GM12873 (cell line): ENCODE results near the gene C1orf87.

Experiments
- TF ChIP-seq, protein P1 (sequence below): IDR thresholded peaks from 2 replicates; pipeline ENCODE4 v1.5.1; 2012; ENCODE audit warnings: low read depth, mild to moderate bottlenecking, moderate library complexity, low read length, control low read depth; ENCODE audit not compliant: insufficient read depth; ENCODE audit errors: missing control alignments

Gene C1orf87

DNA sequence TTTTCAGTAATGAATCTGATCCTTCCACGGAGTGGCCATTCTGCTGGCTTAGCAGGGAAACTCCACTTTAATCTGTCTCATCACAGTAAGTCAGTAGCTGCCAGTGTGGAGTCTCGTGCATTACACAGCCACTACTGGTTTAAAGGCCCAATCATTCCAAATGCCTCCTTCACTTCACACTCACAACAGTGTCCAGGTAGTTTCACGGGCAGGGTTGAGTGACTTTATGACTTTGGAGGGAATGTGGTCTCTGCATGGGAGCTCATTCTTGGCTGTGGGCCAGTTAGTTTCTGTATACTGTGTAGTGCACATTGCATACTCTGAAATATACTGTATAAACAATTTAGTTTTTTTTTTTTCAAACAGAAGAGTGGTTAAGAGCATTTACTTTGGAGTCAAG is 34.6 kb upstream of the C1orf87 start:
- TF ChIP-seq, protein P1, sequence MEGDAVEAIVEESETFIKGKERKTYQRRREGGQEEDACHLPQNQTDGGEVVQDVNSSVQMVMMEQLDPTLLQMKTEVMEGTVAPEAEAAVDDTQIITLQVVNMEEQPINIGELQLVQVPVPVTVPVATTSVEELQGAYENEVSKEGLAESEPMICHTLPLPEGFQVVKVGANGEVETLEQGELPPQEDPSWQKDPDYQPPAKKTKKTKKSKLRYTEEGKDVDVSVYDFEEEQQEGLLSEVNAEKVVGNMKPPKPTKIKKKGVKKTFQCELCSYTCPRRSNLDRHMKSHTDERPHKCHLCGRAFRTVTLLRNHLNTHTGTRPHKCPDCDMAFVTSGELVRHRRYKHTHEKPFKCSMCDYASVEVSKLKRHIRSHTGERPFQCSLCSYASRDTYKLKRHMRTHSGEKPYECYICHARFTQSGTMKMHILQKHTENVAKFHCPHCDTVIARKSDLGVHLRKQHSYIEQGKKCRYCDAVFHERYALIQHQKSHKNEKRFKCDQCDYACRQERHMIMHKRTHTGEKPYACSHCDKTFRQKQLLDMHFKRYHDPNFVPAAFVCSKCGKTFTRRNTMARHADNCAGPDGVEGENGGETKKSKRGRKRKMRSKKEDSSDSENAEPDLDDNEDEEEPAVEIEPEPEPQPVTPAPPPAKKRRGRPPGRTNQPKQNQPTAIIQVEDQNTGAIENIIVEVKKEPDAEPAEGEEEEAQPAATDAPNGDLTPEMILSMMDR, result no peak

DNA sequence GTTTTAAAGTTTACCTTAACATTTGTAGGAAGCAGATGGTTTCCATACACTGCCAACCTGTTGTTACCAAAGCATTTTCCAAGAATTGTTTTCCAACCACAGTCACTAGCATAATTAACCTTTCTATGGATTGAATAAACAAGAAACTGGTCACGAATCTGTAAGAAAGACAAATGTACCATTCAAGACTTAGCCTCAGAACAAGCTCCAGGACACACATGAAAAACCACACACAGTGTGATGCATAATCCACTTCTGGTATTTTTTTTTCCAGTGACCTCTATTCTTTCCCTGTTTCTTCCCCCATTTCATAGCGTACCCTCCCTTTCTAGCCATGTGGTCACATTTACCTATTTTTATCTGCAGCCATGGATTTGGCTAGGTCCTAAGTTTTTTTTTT is 29.6 kb upstream of the C1orf87 start:
- TF ChIP-seq, protein P1, result no peak

DNA sequence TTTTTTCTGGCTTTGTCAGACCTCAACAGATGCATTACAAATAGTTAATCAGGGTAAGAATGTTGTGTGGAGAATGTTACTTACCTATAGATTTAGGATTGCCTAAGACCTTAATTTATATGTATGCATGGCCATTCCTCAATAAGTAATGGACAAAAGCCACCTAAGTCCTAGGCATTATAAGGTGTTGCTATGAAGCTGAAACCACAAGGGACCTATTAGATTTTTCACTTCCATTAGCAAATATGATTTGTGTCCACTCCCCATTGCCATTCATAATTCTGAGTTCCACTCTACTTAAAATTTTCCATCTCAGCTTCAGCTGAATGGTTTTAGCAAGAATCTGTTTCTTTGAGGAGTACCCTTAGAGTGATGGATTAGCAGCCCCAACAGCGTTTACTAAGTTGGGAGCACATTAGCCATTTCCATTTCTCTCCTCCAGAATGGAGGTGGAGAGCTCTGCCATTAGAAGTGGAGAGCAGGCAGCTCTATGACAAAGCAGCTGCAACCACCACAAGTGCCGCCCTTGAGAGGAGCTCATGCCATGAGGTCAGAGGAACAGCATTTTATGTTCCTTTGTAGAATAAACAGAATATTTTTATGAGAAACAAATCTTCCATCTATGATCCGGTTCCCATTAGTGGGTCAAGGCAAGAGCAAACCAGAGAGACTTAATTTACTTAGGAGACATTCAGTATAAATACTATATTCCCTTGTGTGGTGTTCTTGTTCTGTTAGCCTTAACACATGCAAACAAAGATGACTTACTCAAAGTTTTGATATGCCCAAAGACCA is 28.9 kb upstream of the C1orf87 start:
- TF ChIP-seq, protein P1, result no peak

DNA sequence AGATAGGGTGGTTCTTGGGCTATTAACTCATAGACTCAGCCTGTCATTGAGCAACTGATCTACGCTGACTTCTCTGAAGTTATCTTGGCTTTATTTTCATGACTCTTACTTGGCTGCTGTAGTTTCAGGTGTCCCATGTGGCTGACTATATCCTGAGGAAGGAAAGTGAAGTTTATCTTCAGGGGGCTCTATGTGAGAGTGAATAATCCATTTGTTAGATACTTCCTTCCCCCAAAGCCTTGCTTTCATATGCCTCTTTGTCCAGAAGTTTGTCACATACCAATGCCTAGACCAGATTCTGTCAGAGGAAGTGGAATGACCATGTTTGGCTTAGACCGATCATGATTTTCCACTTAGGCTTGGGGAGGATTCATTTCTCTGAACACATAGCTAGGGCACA is 27.9 kb upstream of the C1orf87 start:
- TF ChIP-seq, protein P1, result no peak

DNA sequence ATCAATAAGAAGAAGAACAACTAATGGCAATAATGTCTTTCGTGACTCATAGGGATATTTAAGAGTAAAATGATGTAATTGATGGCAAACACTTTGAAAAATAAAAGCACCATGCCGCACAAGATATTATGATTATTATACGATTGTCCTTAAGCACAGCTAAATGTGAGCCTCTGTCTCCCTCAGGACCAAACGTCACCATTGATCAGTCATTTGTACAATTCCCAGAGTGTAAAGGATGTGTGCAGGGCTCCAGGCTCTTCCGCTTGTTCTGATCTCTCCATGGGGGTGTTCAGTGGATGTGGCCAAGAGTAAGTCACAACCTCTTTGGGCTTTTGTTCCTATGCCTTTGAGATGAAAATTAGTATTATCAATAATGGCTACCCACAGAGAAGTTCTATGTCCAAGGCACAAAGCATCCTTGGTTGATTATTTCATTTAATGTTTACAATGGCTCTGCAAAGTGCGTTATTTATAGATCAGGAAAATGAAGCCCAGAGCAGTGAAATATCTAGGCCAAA is 17.7 kb upstream of the C1orf87 start:
- TF ChIP-seq, protein P1, result no peak

DNA sequence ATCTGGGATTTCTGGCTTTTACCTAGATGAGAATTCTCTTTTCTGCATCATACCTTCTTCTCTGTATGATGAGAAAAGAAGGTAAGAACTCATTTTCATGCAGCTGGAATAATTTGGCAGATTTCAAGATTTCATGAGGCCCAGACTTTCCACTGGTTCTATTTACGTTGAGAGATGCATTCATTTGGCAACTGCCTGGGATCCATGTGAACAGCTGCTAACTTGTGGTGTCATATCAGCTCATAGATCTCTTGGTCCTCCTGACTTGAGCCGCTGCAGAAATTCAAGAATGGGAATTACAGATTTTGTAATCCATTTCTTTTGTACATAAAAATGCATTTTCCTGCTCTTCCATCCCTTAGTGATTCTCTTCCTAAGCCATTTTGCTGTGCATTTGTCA is 17.1 kb upstream of the C1orf87 start:
- TF ChIP-seq, protein P1, result no peak

DNA sequence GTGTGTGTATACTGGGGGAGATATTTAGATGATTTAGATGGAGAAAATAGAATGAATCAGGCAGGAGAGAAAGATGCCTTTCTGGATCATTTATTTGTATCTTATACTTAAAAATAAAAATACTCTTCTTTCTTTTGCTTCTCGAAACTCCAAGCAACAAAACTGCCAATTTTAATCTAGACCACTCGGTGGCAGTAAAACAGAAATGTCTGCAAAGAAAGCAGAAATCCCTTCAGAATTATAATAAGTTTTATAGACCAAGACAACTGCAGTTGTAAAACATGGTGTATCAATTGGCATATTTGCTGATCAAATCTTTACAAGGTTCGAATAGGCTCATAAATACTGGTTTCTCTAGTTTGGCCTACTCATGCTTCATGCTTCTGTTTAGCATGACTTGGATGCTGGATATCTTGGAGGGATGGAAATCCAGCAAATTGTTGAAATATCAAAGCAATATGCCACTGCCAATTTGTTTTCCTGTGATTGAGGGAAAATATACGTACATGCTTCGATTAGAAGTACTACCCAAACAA is 15.1 kb upstream of the C1orf87 start:
- TF ChIP-seq, protein P1, result no peak
